Keratinocyte (primary cell): ENCODE results near the gene EHMT1. TPM values are rescaled to one million over a fixed set of nuclear protein-coding genes. Genes with fewer than 3 reads are reported as not detected.
"Not testable (repeated sequence)": the region's sequence is repeated elsewhere in the genome, so short reads cannot be mapped to it uniquely, and the experiment has no call there.

Source experiments
- DNase-seq: peaks from one replicate; pipeline ENCODE4 v3.0.0-alpha.2; 2011; ENCODE audit warnings: low read depth, missing footprints, low spot score
- FAIRE-seq: peaks from 2 replicates; lab custom pipeline; 2011; peaks lifted over from hg19 to GRCh38; lab: Jason Lieb, UNC
- H2AFZ ChIP-seq: 2 replicates; pipeline ENCODE4 v1.6.0; 2012; ENCODE audit warnings: low read length, control low read depth, inconsistent platforms; ENCODE audit not compliant: control insufficient read depth
- H3K27ac ChIP-seq: 2 replicates; pipeline ENCODE4 v1.5.1; 2011; ENCODE audit warnings: low read length; ENCODE audit not compliant: control insufficient read depth, insufficient read depth
- H3K27me3 ChIP-seq: 3 replicates; pipeline ENCODE4 v1.6.0; 2011; ENCODE audit warnings: low read length; ENCODE audit not compliant: control insufficient read depth, insufficient read depth; ENCODE audit errors: extremely low read depth
- H3K36me3 ChIP-seq, 2 experiments: 2 replicates in 1 of 2; 3 replicates in 1 of 2; pipeline ENCODE4 v1.5.1; 2011; ENCODE audit warnings: low read length in 2 of 2, mild to moderate bottlenecking in 1 of 2; ENCODE audit not compliant: control insufficient read depth in 2 of 2, insufficient read depth in 2 of 2; ENCODE audit errors: extremely low read depth in 1 of 2
- H3K4me1 ChIP-seq: 3 replicates; pipeline ENCODE4 v1.5.1; 2011; ENCODE audit warnings: low read length; ENCODE audit not compliant: control insufficient read depth, insufficient read depth; ENCODE audit errors: extremely low read depth
- H3K4me2 ChIP-seq: 3 replicates; pipeline ENCODE4 v1.6.0; 2011; ENCODE audit warnings: low read depth, low read length; ENCODE audit not compliant: control insufficient read depth, insufficient read depth; ENCODE audit errors: extremely low read depth
- H3K4me3 ChIP-seq, 3 experiments: fragments of 200-600 bp in 1 of 3; sonication (generic) in 1 of 3; 2 replicates in 2 of 3; 3 replicates in 1 of 3; pipeline ENCODE4 v1.5.1; 2011 to 2016; ENCODE audit warnings: low read length in 3 of 3, mild to moderate bottlenecking in 3 of 3, control low read depth in 2 of 3, inconsistent platforms in 1 of 3, low read depth in 1 of 3, mixed read lengths in 1 of 3, mixed run types in 1 of 3, moderate library complexity in 1 of 3; ENCODE audit not compliant: control insufficient read depth in 2 of 3, insufficient read depth in 2 of 3; ENCODE audit errors: extremely low read depth in 1 of 3
- H3K79me2 ChIP-seq: 2 replicates; pipeline ENCODE4 v1.6.0; 2012; ENCODE audit warnings: low read length; ENCODE audit not compliant: control insufficient read depth, insufficient read depth
- H3K9ac ChIP-seq: 3 replicates; pipeline ENCODE4 v1.6.0; 2011; ENCODE audit warnings: low read length; ENCODE audit not compliant: control insufficient read depth, insufficient read depth; ENCODE audit errors: extremely low read depth
- H3K9me1 ChIP-seq: 3 replicates; pipeline ENCODE4 v1.6.0; 2011; ENCODE audit warnings: low read length; ENCODE audit not compliant: control insufficient read depth, insufficient read depth; ENCODE audit errors: extremely low read depth
- H3K9me3 ChIP-seq: 2 replicates; pipeline ENCODE4 v1.5.1; 2012; ENCODE audit warnings: low read depth, low read length; ENCODE audit not compliant: control insufficient read depth
- H4K20me1 ChIP-seq: 3 replicates; pipeline ENCODE4 v1.6.0; 2011; ENCODE audit warnings: low read length; ENCODE audit not compliant: control insufficient read depth, insufficient read depth; ENCODE audit errors: extremely low read depth
- EZH2 ChIP-seq: IDR thresholded peaks from one replicate; pipeline ENCODE4 v1.6.1; 2012; ENCODE audit warnings: inconsistent platforms, mild to moderate bottlenecking, low read length, moderate library complexity
- dilution Hi-C: fragments of 300-500 bp; cut with MboI; formaldehyde crosslinking; loops from one replicate; pipeline ENCODE4 v1.7.0; 2020; ENCODE audit warnings: low sequenced_read_pairs; ENCODE audit not compliant: extremely low pct_ligation_motif_present
- polyA plus RNA-seq, 5 experiments: library from polyadenylated mRNA; depleted of rRNA in 3 of 5; stranded (reverse) in 3 of 5; stranded (forward) in 1 of 5; unstranded in 1 of 5; fragments of >200 nt; gene quantifications; 1 replicate in 1 of 5; 2 replicates in 3 of 5; 3 replicates in 1 of 5; pipeline versions ENCODE4 v1.2.1 to v1.2.3, GENCODE V29; 2011 to 2012; ENCODE audit warnings: missing spikeins in 2 of 5, low read depth in 1 of 5, low replicate concordance in 1 of 5
- TF ChIP-seq, protein P1 (sequence below), 3 experiments: IDR thresholded peaks in 1 of 3; conservative IDR thresholded peaks in 1 of 3; optimal IDR thresholded peaks in 1 of 3; 2 replicates in 2 of 3; 3 replicates in 1 of 3; pipeline versions ENCODE3 to v1.5.1; 2011; ENCODE audit warnings: low read length in 3 of 3, mild to moderate bottlenecking in 3 of 3, moderate library complexity in 2 of 3, control low read depth in 1 of 3, inconsistent platforms in 1 of 3; ENCODE audit not compliant: insufficient read depth in 2 of 3; ENCODE audit errors: extremely low read depth in 1 of 3

Gene EHMT1
- polyA plus RNA-seq, 1 donor (not counting 4 experiments of a cell fraction or from before 2014, with no cell fraction given), result 25.9 TPM

DNA sequence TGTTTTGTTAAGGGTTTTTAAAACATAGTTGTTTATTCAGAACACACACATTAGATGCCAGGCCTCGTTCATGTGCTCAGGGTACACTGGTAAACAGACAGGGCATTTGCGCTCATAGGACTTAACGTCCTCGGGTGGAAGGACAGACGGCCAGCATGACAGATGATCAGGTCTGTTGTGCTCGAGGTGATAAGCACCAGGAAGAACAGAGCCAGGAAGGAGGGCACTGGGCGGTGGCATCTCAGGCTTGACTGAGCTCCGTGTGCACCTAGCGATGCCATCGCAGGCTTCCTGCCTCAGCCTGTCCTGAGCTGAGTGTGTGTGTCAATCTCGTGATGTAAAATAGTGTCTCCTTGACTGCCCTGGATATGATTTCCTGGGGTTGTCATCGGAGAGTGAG lies 96.5 kb downstream of the EHMT1 start:
- H3K4me2 ChIP-seq, result no peak overlapping the region
- peaks cover 4% of the 10 kb centered on the region for H3K4me1 ChIP-seq
- H3K9me1 ChIP-seq, result no peaks in the 10 kb centered on the region
- TF ChIP-seq, protein P1, sequence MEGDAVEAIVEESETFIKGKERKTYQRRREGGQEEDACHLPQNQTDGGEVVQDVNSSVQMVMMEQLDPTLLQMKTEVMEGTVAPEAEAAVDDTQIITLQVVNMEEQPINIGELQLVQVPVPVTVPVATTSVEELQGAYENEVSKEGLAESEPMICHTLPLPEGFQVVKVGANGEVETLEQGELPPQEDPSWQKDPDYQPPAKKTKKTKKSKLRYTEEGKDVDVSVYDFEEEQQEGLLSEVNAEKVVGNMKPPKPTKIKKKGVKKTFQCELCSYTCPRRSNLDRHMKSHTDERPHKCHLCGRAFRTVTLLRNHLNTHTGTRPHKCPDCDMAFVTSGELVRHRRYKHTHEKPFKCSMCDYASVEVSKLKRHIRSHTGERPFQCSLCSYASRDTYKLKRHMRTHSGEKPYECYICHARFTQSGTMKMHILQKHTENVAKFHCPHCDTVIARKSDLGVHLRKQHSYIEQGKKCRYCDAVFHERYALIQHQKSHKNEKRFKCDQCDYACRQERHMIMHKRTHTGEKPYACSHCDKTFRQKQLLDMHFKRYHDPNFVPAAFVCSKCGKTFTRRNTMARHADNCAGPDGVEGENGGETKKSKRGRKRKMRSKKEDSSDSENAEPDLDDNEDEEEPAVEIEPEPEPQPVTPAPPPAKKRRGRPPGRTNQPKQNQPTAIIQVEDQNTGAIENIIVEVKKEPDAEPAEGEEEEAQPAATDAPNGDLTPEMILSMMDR (optimal IDR thresholded peaks at IDR 0.05 in 1 of 3, IDR thresholded peaks at IDR 0.05 in 1 of 3, conservative IDR thresholded peaks at IDR 0.05 in 1 of 3; ENCODE audit: extremely low read depth in 1 of 3, insufficient read depth in 2 of 3, low read length in 3 of 3), result no peak
- TF ChIP-seq EZH2, result no peak
- no peak overlapping the region for H2AFZ ChIP-seq
- peaks cover 29% of the 10 kb centered on the region for H3K79me2 ChIP-seq
- dilution Hi-C loops, result no loop called here
- H3K9me3 ChIP-seq, result no peaks in the 10 kb centered on the region
- no peaks in the 10 kb centered on the region for H3K27me3 ChIP-seq
- no peak overlapping the region for H3K9ac ChIP-seq
- FAIRE-seq (no peak), DNase-seq (no peak)
- no peaks in the 10 kb centered on the region for H4K20me1 ChIP-seq
- H3K4me3 ChIP-seq, result no peak overlapping the region
- peaks cover 15 to 16% of the 10 kb centered on the region in 2 experiments for H3K36me3 ChIP-seq
- H3K27ac ChIP-seq, result no peak overlapping the region

DNA sequence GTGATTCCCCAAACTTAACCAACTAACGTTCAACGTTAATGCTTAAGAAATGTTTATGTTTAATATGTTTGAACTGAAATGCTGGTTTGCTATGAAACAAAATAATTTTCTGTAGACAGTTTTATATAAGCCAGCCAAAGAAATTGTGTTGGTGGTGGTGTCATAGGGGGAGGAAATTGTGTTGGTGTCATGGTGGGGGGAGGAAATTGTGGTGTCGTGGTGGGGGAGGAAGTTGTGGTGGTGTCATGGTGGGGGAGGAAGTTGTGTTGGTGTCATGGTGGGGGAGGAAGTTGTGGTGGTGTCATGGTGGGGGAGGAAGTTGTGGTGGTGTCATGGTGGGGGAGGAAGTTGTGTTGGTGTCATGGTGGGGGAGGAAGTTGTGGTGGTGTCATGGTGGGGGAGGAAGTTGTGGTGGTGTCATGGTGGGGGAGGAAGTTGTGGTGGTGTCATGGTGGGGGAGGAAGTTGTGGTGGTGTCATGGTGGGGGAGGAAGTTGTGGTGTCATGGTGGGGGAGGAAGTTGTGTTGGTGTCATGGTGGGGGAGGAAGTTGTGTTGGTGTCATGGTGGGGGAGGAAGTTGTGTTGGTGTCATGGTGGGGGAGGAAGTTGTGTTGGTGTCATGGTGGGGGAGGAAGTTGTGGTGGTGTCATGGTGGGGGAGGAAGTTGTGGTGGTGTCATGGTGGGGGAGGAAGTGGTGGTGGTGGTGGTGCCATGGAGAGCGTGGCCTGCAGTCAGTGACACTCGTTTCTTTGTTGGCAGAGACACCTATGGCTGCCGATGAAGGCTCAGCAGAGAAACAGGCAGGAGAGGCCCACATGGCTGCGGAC lies 97.3 kb downstream of the EHMT1 start:
- H2AFZ ChIP-seq, FAIRE-seq, H3K4me3 ChIP-seq, DNase-seq, dilution Hi-C loops, H3K9me3 ChIP-seq, H4K20me1 ChIP-seq, H3K9me1 ChIP-seq, H3K4me2 ChIP-seq, H3K27ac ChIP-seq, H3K9ac ChIP-seq, H3K27me3 ChIP-seq: not testable (repeated sequence)
- Histone ChIP-seq H3K4me1 (peaks cover 11% of the 10 kb centered on the region), H3K79me2 (peaks cover 25% of the 10 kb centered on the region), H3K36me3 (peaks cover 13 to 16% of the 10 kb centered on the region in 2 experiments)
